Activated T-helper 2 cell treated with anti-CD3 and anti-CD28 coated beads, Interferon-gamma antibody, Interleukin-2, Interleukin-4, amounts not matched to agents 10 μg/mL and 5 μg/mL and 100 μg/mL, durations not matched to agents 14 hours and 24 hours and 36 hours (primary cell): ENCODE data around the gene TUBB3. TPM values are rescaled to one million over a fixed set of nuclear protein-coding genes. Genes with fewer than 3 reads are reported as not detected.

Experiments
- DNase-seq: peaks from one replicate; pipeline ENCODE4 v3.0.0; 2021; ENCODE audit warnings: low spot score
- H3K27ac Mint-ChIP-seq: one replicate; pipeline ENCODE4 v1.8.0; 2021; ENCODE audit warnings: mixed read lengths
- H3K27me3 Mint-ChIP-seq: one replicate; pipeline ENCODE4 v1.8.0; 2021; ENCODE audit warnings: low read depth, mixed read lengths
- H3K36me3 Mint-ChIP-seq: one replicate; pipeline ENCODE4 v1.8.0; 2021; ENCODE audit warnings: low read depth, mixed read lengths
- H3K4me1 Mint-ChIP-seq: one replicate; pipeline ENCODE4 v1.8.0; 2021; ENCODE audit warnings: low read depth, mixed read lengths
- H3K4me3 Mint-ChIP-seq: one replicate; pipeline ENCODE4 v1.8.0; 2021; ENCODE audit warnings: low read depth, mild to moderate bottlenecking, moderate library complexity, mixed read lengths
- H3K9me3 Mint-ChIP-seq: one replicate; pipeline ENCODE4 v1.8.0; 2021; ENCODE audit warnings: mixed read lengths
- intact Hi-C: fragments of 100-400 bp; cut with micrococcal nuclease; formaldehyde crosslinking; loops from one replicate; pipeline ENCODE4 v1.15.1; 2023
- total RNA-seq: library from RNA; stranded (reverse); gene quantifications from 2 replicates; pipeline ENCODE4 v1.2.3, GENCODE V29; 2022

Gene TUBB3
- total RNA-seq, 1 donor from 2014 or later = 2.9 TPM

DNA sequence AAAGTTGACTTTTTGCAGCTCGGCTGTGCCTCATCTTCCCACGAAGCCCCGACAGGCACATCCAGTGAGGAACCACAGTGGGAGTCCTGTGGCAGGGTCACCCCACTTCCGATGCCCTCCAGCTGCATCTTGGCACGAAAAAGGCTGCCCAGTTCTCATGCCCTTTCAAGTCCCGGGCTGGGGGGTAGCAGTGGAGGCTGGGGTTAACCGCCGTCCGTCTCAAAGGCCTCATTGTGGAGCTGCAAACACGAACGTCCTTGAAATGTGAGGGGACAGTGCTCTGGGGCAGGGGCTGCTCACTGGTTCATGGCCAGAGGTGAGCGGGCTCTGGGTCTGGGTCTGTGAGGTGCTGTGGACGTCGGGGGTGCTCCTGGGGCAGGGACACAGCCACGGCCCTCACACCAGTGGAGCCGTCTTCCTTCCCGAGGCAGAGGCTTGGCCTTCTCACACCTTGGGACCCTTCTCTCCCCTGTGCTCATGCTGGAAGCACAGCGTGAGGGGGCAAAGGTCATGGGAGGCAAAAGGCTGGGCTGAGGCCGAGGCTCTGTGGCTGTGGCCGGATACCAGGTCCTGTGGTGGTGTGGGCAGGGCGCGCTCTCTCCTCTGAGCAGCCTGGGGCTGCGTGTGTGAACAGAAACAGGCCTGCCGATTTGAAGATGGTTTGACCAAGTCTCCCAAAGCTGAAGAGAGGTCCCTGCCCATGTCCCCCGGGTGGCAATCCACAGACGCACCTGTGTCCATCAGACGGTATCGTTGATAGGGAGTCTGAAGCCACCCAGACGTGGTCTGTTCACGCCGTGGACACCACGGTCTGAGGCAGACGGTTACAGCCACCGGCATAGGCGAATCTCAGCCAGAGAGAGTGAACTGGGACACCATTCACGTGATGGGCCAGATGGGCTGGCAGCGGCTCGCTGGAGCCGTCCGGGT, 7.6 kb upstream of the TUBB3 start:
- peaks cover 11% of the 10 kb centered on the region for H3K27me3 Mint-ChIP-seq
- no peak overlapping the region for H3K27ac Mint-ChIP-seq
- H3K4me1 Mint-ChIP-seq = peaks cover 15% of the 10 kb centered on the region
- peaks cover 33% of the 10 kb centered on the region for H3K36me3 Mint-ChIP-seq
- no peak for DNase-seq
- H3K9me3 Mint-ChIP-seq = no peaks in the 10 kb centered on the region
- intact Hi-C loops = no loop called here
- no peak overlapping the region for H3K4me3 Mint-ChIP-seq

DNA sequence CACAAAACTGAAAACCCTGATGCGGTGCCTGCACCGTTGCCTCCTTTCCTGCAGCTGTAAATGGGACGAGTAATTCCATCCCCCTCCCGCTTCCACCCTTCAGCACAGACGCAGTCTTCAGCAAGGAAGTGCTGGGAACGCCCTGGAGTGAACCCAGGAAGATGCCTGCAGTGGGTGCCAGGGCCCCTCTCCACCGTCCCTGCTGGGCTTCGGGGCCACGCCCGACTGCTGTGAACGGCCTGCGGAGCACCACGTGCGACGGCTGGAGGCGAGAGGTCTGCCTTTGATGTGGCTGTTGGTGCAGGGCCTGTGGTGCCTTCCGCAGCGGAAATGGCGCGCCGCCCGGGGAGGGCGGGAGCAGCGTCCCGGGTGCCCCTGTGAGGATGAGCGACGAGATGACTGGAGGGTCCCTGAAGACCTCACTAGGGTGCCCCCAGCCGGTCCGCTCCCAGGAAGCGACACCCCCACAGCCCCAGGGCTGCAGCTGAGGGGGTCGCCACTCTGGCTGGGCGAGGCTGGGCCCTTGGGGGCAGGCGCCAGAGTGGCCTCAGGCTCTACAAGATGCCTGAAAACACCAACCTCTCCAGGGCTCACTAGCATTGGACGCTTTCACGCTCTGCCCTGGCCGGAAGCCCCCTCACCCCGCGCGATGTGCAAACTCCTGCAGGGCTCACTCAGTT, 5.2 kb upstream of the TUBB3 start:
- peak; percentile 84 for DNase-seq
- peaks cover 29% of the 10 kb centered on the region for H3K4me1 Mint-ChIP-seq
- peak overlapping the region; percentile 65 for H3K4me3 Mint-ChIP-seq
- H3K36me3 Mint-ChIP-seq = peaks cover 18% of the 10 kb centered on the region
- intact Hi-C loops = no loop called here
- H3K27ac Mint-ChIP-seq = peak overlapping the region; percentile 55
- peaks cover 17% of the 10 kb centered on the region for H3K27me3 Mint-ChIP-seq
- no peaks in the 10 kb centered on the region for H3K9me3 Mint-ChIP-seq

DNA sequence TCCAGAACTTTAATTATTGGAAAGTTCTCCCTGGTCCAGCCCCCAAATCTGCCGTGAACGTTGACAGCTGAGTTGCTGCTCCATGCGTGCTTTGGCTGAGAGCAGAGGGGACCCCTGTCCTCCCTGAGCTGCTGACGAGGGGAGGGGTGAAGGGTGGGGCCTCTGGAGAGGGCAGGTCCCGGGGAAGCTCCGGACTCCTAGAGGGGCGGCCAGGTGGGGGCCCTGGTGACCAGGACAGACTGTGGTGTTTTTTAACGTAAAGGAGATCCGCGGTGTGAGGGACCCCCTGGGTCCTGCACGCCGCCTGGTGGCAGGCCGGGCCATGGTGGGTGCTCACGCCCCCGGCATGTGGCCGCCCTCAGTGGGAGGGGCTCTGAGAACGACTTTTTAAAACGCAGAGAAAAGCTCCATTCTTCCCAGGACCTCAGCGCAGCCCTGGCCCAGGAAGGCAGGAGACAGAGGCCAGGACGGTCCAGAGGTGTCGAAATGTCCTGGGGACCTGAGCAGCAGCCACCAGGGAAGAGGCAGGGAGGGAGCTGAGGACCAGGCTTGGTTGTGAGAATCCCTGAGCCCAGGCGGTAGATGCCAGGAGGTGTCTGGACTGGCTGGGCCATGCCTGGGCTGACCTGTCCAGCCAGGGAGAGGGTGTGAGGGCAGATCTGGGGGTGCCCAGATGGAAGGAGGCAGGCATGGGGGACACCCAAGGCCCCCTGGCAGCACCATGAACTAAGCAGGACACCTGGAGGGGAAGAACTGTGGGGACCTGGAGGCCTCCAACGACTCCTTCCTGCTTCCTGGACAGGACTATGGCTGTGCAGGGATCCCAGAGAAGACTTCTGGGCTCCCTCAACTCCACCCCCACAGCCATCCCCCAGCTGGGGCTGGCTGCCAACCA, 4.4 kb upstream of the TUBB3 start, which contains the start of gene MC1R:
Gene MC1R, plus strand, starts transcription at position 410 of the 895 bp plus-strand sequence. Its CDS starts 397 bp downstream, at position 807.
- peaks cover 18% of the 10 kb centered on the region for H3K36me3 Mint-ChIP-seq

DNA sequence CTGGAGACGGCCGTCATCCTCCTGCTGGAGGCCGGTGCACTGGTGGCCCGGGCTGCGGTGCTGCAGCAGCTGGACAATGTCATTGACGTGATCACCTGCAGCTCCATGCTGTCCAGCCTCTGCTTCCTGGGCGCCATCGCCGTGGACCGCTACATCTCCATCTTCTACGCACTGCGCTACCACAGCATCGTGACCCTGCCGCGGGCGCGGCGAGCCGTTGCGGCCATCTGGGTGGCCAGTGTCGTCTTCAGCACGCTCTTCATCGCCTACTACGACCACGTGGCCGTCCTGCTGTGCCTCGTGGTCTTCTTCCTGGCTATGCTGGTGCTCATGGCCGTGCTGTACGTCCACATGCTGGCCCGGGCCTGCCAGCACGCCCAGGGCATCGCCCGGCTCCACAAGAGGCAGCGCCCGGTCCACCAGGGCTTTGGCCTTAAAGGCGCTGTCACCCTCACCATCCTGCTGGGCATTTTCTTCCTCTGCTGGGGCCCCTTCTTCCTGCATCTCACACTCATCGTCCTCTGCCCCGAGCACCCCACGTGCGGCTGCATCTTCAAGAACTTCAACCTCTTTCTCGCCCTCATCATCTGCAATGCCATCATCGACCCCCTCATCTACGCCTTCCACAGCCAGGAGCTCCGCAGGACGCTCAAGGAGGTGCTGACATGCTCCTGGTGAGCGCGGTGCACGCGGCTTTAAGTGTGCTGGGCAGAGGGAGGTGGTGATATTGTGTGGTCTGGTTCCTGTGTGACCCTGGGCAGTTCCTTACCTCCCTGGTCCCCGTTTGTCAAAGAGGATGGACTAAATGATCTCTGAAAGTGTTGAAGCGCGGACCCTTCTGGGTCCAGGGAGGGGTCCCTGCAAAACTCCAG, 3.4 kb upstream of the TUBB3 start:
- no peak overlapping the region for H3K27ac Mint-ChIP-seq
- H3K9me3 Mint-ChIP-seq = no peaks in the 10 kb centered on the region
- H3K27me3 Mint-ChIP-seq = peaks cover 20% of the 10 kb centered on the region
- peaks cover 11% of the 10 kb centered on the region for H3K36me3 Mint-ChIP-seq
- intact Hi-C loops = loop anchor here (10.0 kb wide), 1 partner anchor 85 kb away; no protein-coding TSS in a partner anchor
- peaks cover 29% of the 10 kb centered on the region for H3K4me1 Mint-ChIP-seq
- DNase-seq = no peak
- no peak overlapping the region for H3K4me3 Mint-ChIP-seq

More for the DNA sequence above, 4.4 kb upstream of the TUBB3 start, which contains the start of gene MC1R:
- H3K4me1 Mint-ChIP-seq = peaks cover 29% of the 10 kb centered on the region
- intact Hi-C loops = no loop called here
- DNase-seq = no peak
- peak within 1 kb of the TSS; percentile 55 for H3K27ac Mint-ChIP-seq
- H3K4me3 Mint-ChIP-seq = peak within 1 kb of the TSS; percentile 65
- peaks cover 17% of the 10 kb centered on the region for H3K27me3 Mint-ChIP-seq
- H3K9me3 Mint-ChIP-seq = no peaks in the 10 kb centered on the region

DNA sequence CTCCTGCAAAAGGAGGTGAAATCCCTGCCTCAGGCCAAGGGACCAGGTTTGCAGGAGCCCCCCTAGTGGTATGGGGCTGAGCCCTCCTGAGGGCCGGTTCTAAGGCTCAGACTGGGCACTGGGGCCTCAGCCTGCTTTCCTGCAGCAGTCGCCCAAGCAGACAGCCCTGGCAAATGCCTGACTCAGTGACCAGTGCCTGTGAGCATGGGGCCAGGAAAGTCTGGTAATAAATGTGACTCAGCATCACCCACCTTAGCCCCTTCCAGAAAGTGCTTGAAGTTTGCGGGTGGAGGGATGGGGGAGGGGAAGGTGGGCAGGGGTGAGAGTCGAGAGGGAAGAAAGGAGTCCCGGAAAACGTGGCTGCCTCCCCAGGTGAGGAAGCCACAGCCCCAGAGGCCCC, 2.4 kb upstream of the TUBB3 start:
- Mint-ChIP-seq H3K4me3 (no peak overlapping the region), H3K27me3 (peaks cover 26% of the 10 kb centered on the region), H3K27ac (no peak overlapping the region), H3K9me3 (no peaks in the 10 kb centered on the region), H3K36me3 (peaks cover 4% of the 10 kb centered on the region), H3K4me1 (peaks cover 31% of the 10 kb centered on the region)
- intact Hi-C loops = loop anchor here (10.0 kb wide), 1 partner anchor 86 kb away; no protein-coding TSS in a partner anchor
- no peak for DNase-seq

DNA sequence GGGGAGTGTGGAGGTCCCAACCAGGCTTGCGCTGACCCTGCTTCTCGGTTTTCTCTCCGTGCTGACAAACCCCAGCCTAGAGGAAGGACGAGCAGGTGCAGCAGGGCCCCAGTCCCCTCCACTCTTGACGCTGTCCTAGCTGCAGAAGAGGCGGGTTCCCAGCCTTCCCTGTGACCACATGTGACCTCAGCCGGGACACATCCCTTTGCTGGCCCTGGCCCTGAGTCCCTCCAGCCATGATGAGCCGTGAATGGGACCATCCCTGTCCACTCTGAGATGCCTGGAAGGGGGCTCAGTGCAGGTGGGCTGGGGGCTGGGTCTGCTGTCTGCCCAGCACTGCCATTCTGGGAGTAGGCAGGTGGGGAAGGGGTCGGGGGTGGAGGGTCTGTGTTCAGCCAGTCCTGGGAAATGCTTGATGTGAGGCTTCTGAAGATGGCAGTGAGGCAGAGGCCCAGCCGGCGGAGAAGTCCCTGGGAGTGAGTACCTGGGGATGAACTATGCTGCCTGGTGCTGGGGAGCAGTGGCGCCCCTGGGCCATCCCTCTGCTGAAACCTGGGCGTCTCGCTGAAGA, 1.9 kb upstream of the TUBB3 start:
- DNase-seq = no peak
- Mint-ChIP-seq H3K36me3 (peaks cover 1% of the 10 kb centered on the region), H3K27me3 (peaks cover 26% of the 10 kb centered on the region), H3K9me3 (no peaks in the 10 kb centered on the region), H3K4me3 (peak overlapping the region; percentile 71), H3K27ac (no peak overlapping the region), H3K4me1 (peaks cover 31% of the 10 kb centered on the region)
- intact Hi-C loops = loop anchor here (10.0 kb wide), 1 partner anchor 86 kb away; no protein-coding TSS in a partner anchor

DNA sequence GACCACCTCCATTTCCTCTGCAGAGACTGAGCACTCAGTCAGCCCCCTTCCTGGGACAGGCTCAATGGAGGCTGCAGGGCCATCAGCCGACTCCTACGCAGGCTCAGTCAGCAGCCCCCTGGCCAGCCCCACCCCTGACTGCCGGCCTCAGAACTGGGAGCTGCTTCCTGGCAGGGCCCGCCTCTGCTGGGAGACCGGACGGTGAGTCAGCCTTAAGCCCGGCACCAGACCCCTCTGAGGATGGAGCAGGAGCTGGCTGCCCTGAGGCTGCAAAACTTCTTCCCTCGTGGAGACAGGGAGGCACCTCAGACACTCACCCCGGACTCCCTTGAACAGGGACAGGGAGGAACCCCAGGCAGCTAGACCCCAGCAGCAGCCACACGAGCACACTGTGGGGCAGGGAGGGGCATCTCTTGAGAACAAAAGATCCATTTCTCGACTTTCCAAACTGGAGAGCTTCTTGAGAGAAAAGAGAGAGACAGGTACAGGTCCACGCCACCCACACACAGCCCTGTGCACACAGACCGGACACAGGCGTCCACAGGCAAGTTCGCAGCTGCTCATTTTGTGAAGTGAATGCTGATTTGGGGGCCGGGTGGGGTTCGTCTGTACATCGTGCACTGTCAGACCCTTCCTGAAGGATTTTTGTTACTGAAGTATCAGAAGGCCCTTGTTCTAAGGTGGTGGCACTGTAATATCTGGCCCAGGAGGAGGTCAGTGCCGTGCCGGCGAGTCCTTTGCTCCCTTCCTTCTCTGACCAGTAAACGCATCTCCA, 1.3 kb upstream of the TUBB3 start:
- Mint-ChIP-seq H3K4me3 (peak overlapping the region; percentile 71), H3K27ac (peak overlapping the region; percentile 28), H3K4me1 (peaks cover 31% of the 10 kb centered on the region), H3K27me3 (peaks cover 26% of the 10 kb centered on the region), H3K9me3 (no peaks in the 10 kb centered on the region), H3K36me3 (no peaks in the 10 kb centered on the region)
- intact Hi-C loops = loop anchor here (10.0 kb wide), 1 partner anchor 87 kb away; no protein-coding TSS in a partner anchor
- DNase-seq = peak; percentile 31

DNA sequence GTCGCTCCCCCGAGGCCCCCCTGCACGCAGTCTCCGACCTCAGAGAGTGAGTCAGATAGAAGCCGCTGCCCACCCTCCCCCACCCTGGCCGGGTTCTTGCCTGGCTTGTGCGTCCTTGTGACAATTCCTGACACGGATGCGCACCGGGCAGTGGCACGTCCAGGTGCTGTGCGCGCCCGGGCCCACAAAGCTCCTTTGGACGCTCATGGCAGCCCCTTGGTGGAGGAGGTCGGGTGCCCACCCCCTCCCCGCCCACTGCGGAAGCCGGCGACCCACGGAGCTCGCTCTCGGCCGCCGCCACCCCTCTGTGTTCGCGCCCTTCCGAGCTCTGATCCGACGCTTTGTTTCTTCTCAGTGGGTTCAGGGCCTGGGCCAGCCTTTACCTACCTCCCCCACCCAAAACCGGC, 662 bp upstream of the TUBB3 start:
- DNase-seq = no peak
- H3K9me3 Mint-ChIP-seq = no peaks in the 10 kb centered on the region
- H3K4me1 Mint-ChIP-seq = peaks cover 31% of the 10 kb centered on the region
- peak overlapping the region; percentile 28 for H3K27ac Mint-ChIP-seq
- intact Hi-C loops = loop anchor here (10.0 kb wide), 1 partner anchor 88 kb away; no protein-coding TSS in a partner anchor
- peaks cover 26% of the 10 kb centered on the region for H3K27me3 Mint-ChIP-seq
- H3K36me3 Mint-ChIP-seq = no peaks in the 10 kb centered on the region
- peak overlapping the region; percentile 71 for H3K4me3 Mint-ChIP-seq

DNA sequence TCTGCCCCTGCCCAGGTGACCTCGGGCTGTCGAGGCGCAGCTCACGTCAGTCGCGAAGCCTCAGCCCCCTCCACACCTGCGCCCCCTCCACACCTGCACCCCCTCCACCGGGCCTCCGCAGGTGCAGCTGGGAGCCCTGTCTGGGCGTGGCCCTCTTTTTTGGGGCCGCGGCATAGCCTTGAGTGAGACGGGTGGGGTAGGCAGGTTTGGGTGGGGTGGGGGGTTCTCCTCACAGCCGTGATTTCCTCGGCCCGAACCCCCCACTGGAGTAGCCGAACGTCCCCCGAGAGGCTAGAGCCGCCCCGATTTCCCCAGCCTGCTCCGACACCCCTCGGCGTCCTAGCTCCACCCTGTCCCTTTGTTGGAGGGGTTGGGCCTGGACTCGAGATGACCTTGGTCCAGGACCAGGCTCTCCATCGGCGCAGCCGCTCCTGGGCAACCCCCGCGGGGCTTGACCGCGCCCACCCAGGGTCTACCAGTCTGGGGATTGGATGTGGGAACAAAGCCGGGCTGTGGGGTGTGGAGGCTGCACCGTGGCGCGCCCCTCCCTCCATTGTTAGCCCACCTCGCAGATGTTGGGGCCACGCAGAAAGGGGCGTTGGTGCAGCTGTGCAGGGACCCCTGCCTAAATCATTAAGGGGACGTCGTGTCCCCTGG, 626 bp downstream of the TUBB3 start:
- intact Hi-C loops = loop anchor here (10.0 kb wide), 1 partner anchor 89 kb away; no protein-coding TSS in a partner anchor
- Mint-ChIP-seq H3K4me3 (no peak overlapping the region), H3K27me3 (peaks cover 24% of the 10 kb centered on the region), H3K36me3 (no peaks in the 10 kb centered on the region), H3K9me3 (no peaks in the 10 kb centered on the region), H3K27ac (no peak overlapping the region), H3K4me1 (peaks cover 24% of the 10 kb centered on the region)
- DNase-seq = no peak

DNA sequence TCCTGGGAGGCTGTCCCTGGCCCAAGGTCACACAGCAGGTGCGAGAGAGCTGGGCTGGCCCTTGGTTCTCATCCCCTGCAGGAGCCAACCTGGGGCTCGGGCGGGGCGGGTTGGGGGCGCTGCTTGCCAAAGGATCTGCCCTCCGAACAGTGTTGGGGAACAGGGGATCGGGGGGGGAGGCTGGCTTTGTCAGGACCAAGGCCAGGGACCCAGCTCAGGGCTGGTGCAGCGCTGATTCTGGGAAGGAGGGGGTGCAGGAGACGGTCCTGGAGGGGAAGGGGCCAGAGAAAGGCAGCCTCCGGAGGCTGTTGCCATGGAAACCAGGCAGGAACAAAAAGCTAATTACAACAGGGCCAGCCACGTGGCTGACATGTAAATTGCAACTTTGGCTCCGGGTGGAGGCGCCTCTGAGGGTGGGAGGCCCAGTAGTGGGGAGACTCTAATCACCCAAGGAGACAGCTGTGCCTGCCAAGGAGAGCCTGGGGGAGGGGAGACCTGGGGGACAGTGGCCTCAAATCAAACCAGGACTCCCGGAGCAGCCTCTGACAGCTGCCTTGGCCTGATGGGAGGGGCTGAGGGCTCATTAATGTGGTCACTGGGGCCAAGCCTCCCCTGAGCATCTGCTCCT, 1.3 kb downstream of the TUBB3 start:
- no peak for DNase-seq
- peak overlapping the region; percentile 33 for H3K4me3 Mint-ChIP-seq
- no peak overlapping the region for H3K27ac Mint-ChIP-seq
- peaks cover 22% of the 10 kb centered on the region for H3K4me1 Mint-ChIP-seq
- H3K36me3 Mint-ChIP-seq = no peaks in the 10 kb centered on the region
- peaks cover 23% of the 10 kb centered on the region for H3K27me3 Mint-ChIP-seq
- intact Hi-C loops = loop anchor here (10.0 kb wide), 1 partner anchor 90 kb away; no protein-coding TSS in a partner anchor
- H3K9me3 Mint-ChIP-seq = no peaks in the 10 kb centered on the region
